Upper lobe of right lung (tissue), 1 donor: ENCODE data around the gene MTREX. TPM values are rescaled to one million over a fixed set of nuclear protein-coding genes. Genes with fewer than 3 reads are reported as not detected.

Experiments
- ATAC-seq: fragments of 200-7000 bp; cut with Tn5 transposase; one replicate; pipeline ENCODE4 v1.9.1; 2020; ENCODE audit warnings: mild to moderate bottlenecking, moderate library complexity
- DNase-seq: peaks from one replicate; pipeline ENCODE4 v3.0.0-alpha.2; 2020
- H3K27ac ChIP-seq: fragments of 200-600 bp; one replicate; pipeline ENCODE4 v1.8.0; 2022
- H3K27me3 ChIP-seq: fragments of 200-600 bp; one replicate; pipeline ENCODE4 v1.8.0; 2022; ENCODE audit warnings: mild to moderate bottlenecking
- H3K36me3 ChIP-seq: fragments of 200-600 bp; one replicate; pipeline ENCODE4 v1.8.0; 2022
- H3K4me1 ChIP-seq: fragments of 200-600 bp; one replicate; pipeline ENCODE4 v1.8.0; 2022
- H3K4me3 ChIP-seq: fragments of 200-600 bp; one replicate; pipeline ENCODE4 v1.8.0; 2022; ENCODE audit warnings: mild to moderate bottlenecking
- H3K9me3 ChIP-seq: fragments of 200-600 bp; one replicate; pipeline ENCODE4 v1.8.0; 2022
- intact Hi-C: fragments of 100-400 bp; cut with DNase I; formaldehyde crosslinking; loops from one replicate; pipeline ENCODE4 v1.11.0; 2022
- total RNA-seq: library from RNA; stranded (reverse); fragmentation: NEBNext Ultra II Directional; extraction: Animal tissue kit (Norgen Biotek cat#: 25700); gene quantifications from one replicate; pipeline ENCODE4 v1.2.1, GENCODE V29; 2021
- TF ChIP-seq, protein P1 (sequence below): fragments of 200-600 bp; IDR thresholded peaks from one replicate; pipeline ENCODE4 v1.8.0; 2022; ENCODE audit warnings: antibody characterized with exemption
- donor health status: DM: no; HTN: yes; CAD: no; lungs with severe emphysema.

The MTREX gene
- total RNA-seq, 1 donor from 2014 or later, result 67.6 TPM

DNA sequence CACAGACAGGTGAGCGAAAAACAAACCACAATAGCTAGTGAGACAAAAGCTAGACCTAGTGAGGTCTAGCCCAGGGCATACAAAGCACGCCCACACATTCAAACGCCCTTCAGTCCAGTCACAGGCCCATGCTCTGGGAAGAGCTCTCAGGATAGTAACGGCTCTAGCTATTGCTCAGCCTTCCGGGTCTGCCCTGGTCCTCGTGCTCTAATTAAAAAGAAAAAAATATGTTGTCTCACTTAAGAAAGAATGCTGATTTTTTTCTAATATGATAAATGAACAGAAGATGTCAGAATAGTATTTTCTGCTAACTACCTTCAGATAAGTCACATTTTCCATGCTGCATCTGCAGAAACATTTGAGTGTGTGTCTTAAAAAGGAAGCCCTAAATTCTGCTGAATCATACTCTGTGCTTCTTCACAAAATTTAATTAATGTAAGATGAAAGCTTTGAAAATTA, 132.4 kb downstream of the MTREX start:
- ATAC-seq (peak; percentile 30), DNase-seq (no peak)
- H3K4me1 ChIP-seq, result peaks cover 26% of the 10 kb centered on the region
- peaks cover 10% of the 10 kb centered on the region for H3K36me3 ChIP-seq
- no peak overlapping the region for H3K4me3 ChIP-seq
- intact Hi-C loops, result no loop called here
- no peaks in the 10 kb centered on the region for H3K9me3 ChIP-seq
- no peaks in the 10 kb centered on the region for H3K27me3 ChIP-seq
- no peak overlapping the region for H3K27ac ChIP-seq
- TF ChIP-seq, protein P1, sequence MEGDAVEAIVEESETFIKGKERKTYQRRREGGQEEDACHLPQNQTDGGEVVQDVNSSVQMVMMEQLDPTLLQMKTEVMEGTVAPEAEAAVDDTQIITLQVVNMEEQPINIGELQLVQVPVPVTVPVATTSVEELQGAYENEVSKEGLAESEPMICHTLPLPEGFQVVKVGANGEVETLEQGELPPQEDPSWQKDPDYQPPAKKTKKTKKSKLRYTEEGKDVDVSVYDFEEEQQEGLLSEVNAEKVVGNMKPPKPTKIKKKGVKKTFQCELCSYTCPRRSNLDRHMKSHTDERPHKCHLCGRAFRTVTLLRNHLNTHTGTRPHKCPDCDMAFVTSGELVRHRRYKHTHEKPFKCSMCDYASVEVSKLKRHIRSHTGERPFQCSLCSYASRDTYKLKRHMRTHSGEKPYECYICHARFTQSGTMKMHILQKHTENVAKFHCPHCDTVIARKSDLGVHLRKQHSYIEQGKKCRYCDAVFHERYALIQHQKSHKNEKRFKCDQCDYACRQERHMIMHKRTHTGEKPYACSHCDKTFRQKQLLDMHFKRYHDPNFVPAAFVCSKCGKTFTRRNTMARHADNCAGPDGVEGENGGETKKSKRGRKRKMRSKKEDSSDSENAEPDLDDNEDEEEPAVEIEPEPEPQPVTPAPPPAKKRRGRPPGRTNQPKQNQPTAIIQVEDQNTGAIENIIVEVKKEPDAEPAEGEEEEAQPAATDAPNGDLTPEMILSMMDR, result no peak

- Histone ChIP-seq H3K4me3 (no peak overlapping the region), H3K4me1 (peaks cover 26% of the 10 kb centered on the region), H3K9me3 (no peaks in the 10 kb centered on the region), H3K36me3 (peaks cover 10% of the 10 kb centered on the region), H3K27ac (no peak overlapping the region), H3K27me3 (no peaks in the 10 kb centered on the region)
- no peak for ATAC-seq
- TF ChIP-seq, protein P1, result no peak
- intact Hi-C loops, result no loop called here
- no peak for DNase-seq
Measured at GRCh38 chr5:55441107-55441771, 133.4 kb downstream of the MTREX start.

- no peak overlapping the region for H3K27ac ChIP-seq
- peaks cover 10% of the 10 kb centered on the region for H3K36me3 ChIP-seq
- ATAC-seq, result no peak
- intact Hi-C loops, result no loop called here
- H3K9me3 ChIP-seq, result no peaks in the 10 kb centered on the region
- H3K4me1 ChIP-seq, result peaks cover 26% of the 10 kb centered on the region
- H3K27me3 ChIP-seq, result no peaks in the 10 kb centered on the region
- no peak overlapping the region for H3K4me3 ChIP-seq
- no peak for DNase-seq
- TF ChIP-seq, protein P1, result no peak
Measured at GRCh38 chr5:55441954-55442353, 134.2 kb downstream of the MTREX start.

DNA sequence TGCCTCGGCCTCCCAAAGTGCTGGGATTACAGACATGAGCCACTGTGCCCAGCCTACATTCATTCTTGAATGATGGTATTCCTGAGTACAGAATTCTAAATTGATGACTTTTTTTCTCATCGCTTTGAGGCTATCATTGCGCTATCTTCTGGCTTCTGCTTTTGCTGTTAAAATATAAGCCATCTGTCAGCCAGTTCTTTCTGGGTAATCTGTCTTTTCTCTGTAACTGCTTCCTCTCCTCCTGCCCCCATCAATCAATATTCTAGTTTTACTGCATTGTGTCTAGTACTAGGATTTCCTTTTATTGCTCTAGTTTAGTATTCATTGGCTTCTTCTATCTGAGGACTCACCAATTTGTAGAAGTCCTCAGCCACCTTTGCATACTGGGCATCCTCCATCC, 138.0 kb downstream of the MTREX start:
- intact Hi-C loops, result no loop called here
- Histone ChIP-seq H3K36me3 (peaks cover 6% of the 10 kb centered on the region), H3K4me1 (peaks cover 3% of the 10 kb centered on the region), H3K27ac (no peak overlapping the region), H3K9me3 (no peaks in the 10 kb centered on the region), H3K4me3 (no peak overlapping the region), H3K27me3 (no peaks in the 10 kb centered on the region)
- no peak for DNase-seq
- no peak for ATAC-seq
- TF ChIP-seq, protein P1, result no peak

DNA sequence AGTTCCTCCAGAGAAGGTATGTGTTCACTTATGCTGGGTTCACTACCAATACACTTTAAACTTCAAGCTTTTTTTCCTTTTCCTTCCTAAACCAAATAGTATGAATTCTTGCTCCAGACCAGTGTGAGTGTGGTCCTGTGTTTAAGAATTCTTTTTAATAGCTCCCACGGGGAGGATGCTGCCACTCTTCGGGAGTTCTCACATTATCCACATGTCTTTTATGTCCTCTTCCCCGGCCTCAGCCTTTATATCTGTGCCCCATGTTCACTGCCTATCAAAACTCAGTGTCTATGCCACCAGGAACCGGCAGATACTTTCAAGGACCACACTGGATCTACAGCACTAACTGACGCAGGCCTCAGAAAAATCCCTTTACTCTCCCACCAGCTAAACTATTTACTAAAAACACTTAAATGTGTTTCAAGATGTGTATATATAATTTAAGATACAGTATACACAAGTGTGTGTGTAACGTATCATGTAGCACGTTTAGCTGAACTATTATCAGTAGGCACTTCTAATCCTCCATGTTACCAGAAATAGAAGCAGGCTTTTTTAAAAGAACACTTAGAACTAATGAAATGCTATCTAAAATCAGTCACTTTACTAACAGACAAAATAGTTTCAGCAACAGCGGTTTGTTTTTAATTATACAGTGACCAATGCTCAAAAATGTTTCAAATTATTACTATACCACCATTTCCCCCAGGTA, 139.0 kb downstream of the MTREX start:
- Histone ChIP-seq H3K27me3 (no peaks in the 10 kb centered on the region), H3K36me3 (no peaks in the 10 kb centered on the region), H3K4me1 (no peaks in the 10 kb centered on the region), H3K9me3 (no peaks in the 10 kb centered on the region), H3K27ac (no peak overlapping the region), H3K4me3 (no peak overlapping the region)
- ATAC-seq (no peak), DNase-seq (no peak)
- TF ChIP-seq, protein P1, result no peak
- intact Hi-C loops, result no loop called here
